CD8-positive, alpha-beta memory T cell (primary cell): ENCODE measurements around the gene COQ8A. TPM values are rescaled to one million over a fixed set of nuclear protein-coding genes. Genes with fewer than 3 reads are reported as not detected.

Source experiments
- CTCF ChIA-PET: fragments of 350-600 bp; sonication (Branson Sonifier 250); formaldehyde crosslinking; loops from one replicate; lab custom pipeline; 2021; ENCODE audit warnings: antibody characterized with exemption; lab: Charles Lee
- POLR2A ChIA-PET: fragments of 350-600 bp; sonication (Branson Sonifier 250); formaldehyde crosslinking; loops from one replicate; lab custom pipeline; 2021; ENCODE audit warnings: antibody characterized with exemption; lab: Charles Lee
- DNase-seq, 5 donors: peaks; one replicate each; pipeline versions ENCODE4 v3.0.0 to v3.0.0-alpha.2; 2020 to 2022; ENCODE audit warnings: mixed read lengths in 1 of 5
- H3K27ac ChIP-seq: one replicate; pipeline ENCODE4 v1.7.0; 2013; ENCODE audit warnings: low read depth, mild to moderate bottlenecking, low read length, moderate library complexity
- H3K27me3 ChIP-seq: 2 replicates; pipeline ENCODE4 v1.7.0; 2013; ENCODE audit warnings: low read length, mild to moderate bottlenecking; ENCODE audit not compliant: insufficient read depth, poor library complexity, severe bottlenecking
- H3K36me3 ChIP-seq: 2 replicates; pipeline ENCODE4 v1.7.0; 2013; ENCODE audit warnings: mild to moderate bottlenecking, low read length, moderate library complexity; ENCODE audit not compliant: insufficient read depth
- H3K4me1 ChIP-seq: 2 replicates; pipeline ENCODE4 v1.7.0; 2013; ENCODE audit warnings: mild to moderate bottlenecking, low read length, moderate library complexity; ENCODE audit not compliant: insufficient read depth
- H3K4me3 ChIP-seq: 2 replicates; pipeline ENCODE4 v1.7.0; 2013; ENCODE audit warnings: mild to moderate bottlenecking, low read length
- H3K9me3 ChIP-seq: 2 replicates; pipeline ENCODE4 v1.7.0; 2013; ENCODE audit warnings: mild to moderate bottlenecking, low read length
- H3K27ac Mint-ChIP-seq, 8 donors: one replicate each; pipeline ENCODE4 v1.8.0; 2020 to 2021; ENCODE audit warnings: mixed read lengths in 8 of 8, mild to moderate bottlenecking in 6 of 8, inconsistent platforms in 3 of 8, moderate library complexity in 3 of 8
- H3K27me3 Mint-ChIP-seq, 2 donors: one replicate each; pipeline ENCODE4 v1.8.0; 2020 to 2021; ENCODE audit warnings: mixed read lengths in 2 of 2, mild to moderate bottlenecking in 1 of 2, moderate library complexity in 1 of 2
- H3K36me3 Mint-ChIP-seq, 3 donors: one replicate each; pipeline ENCODE4 v1.8.0; 2020 to 2021; ENCODE audit warnings: mixed read lengths in 3 of 3, inconsistent platforms in 1 of 3, mild to moderate bottlenecking in 1 of 3
- H3K4me1 Mint-ChIP-seq, 3 donors: one replicate each; pipeline ENCODE4 v1.8.0; 2020 to 2021; ENCODE audit warnings: mixed read lengths in 3 of 3, inconsistent platforms in 1 of 3, mild to moderate bottlenecking in 1 of 3
- H3K4me3 Mint-ChIP-seq, 7 donors: one replicate each; pipeline ENCODE4 v1.8.0; 2020 to 2021; ENCODE audit warnings: mixed read lengths in 7 of 7, mild to moderate bottlenecking in 6 of 7, moderate library complexity in 4 of 7, inconsistent platforms in 2 of 7
- H3K9me3 Mint-ChIP-seq, 5 donors: one replicate each; pipeline ENCODE4 v1.8.0; 2020 to 2022; ENCODE audit warnings: mixed read lengths in 5 of 5, mild to moderate bottlenecking in 3 of 5, moderate library complexity in 2 of 5, inconsistent platforms in 1 of 5
- polyA plus RNA-seq: library from polyadenylated mRNA; unstranded; fragments of 300-500 nt; fragmentation: Illumina TruSeq; gene quantifications from one replicate; pipeline ENCODE4 v1.2.3, GENCODE V29; 2021
- total RNA-seq, 2 experiments: library from RNA; stranded (reverse); gene quantifications; one replicate each; pipeline ENCODE4 v1.2.3, GENCODE V29; 2021

The COQ8A gene
- total and polyA plus RNA-seq, 3 experiments from 2014 or later: 30.7 to 43.6 (median 35.2) TPM

GRCh38 chr1:226895644-226896043 is 44.5 kb upstream of the COQ8A start:
- no peak overlapping the region for H3K4me3 ChIP-seq
- no peaks in the 10 kb centered on the region for H3K36me3 ChIP-seq
- Mint-ChIP-seq H3K9me3 (no peaks in the 10 kb centered on the region), H3K4me1 (no peaks in the 10 kb centered on the region), H3K4me3 (no peak overlapping the region), H3K27ac (no peak overlapping the region), H3K36me3 (peaks cover 0 to 54% (median 9%) of the 10 kb centered on the region in 3 donors), H3K27me3 (no peaks in the 10 kb centered on the region)
- H3K4me1 ChIP-seq: no peaks in the 10 kb centered on the region
- DNase-seq: no peak
- no peaks in the 10 kb centered on the region for H3K9me3 ChIP-seq
- no peaks in the 10 kb centered on the region for H3K27me3 ChIP-seq
- H3K27ac ChIP-seq: no peak overlapping the region
- CTCF ChIA-PET: no interaction called here
- POLR2A ChIA-PET: no interaction called here

- DNase-seq: no peak
- no peaks in the 10 kb centered on the region for H3K4me1 ChIP-seq
- H3K27me3 ChIP-seq: no peaks in the 10 kb centered on the region
- H3K27ac ChIP-seq: no peak overlapping the region
- no peak overlapping the region for H3K4me3 ChIP-seq
- ChIA-PET POLR2A (no interaction called here), CTCF (no interaction called here)
- H3K36me3 Mint-ChIP-seq: peaks cover 0 to 40% (median 10%) of the 10 kb centered on the region in 3 donors
- no peaks in the 10 kb centered on the region for H3K27me3 Mint-ChIP-seq
- no peaks in the 10 kb centered on the region for H3K4me1 Mint-ChIP-seq
- no peak overlapping the region for H3K27ac Mint-ChIP-seq
- H3K9me3 ChIP-seq: no peaks in the 10 kb centered on the region
- H3K9me3 Mint-ChIP-seq: no peaks in the 10 kb centered on the region
- no peak overlapping the region for H3K4me3 Mint-ChIP-seq
- H3K36me3 ChIP-seq: no peaks in the 10 kb centered on the region
These were observed 41.8 kb upstream of the COQ8A start for GRCh38 chr1:226898246-226898645.

- Histone ChIP-seq H3K4me1 (no peaks in the 10 kb centered on the region), H3K36me3 (no peaks in the 10 kb centered on the region), H3K27ac (no peak overlapping the region), H3K27me3 (no peaks in the 10 kb centered on the region), H3K4me3 (no peak overlapping the region), H3K9me3 (no peaks in the 10 kb centered on the region)
- Mint-ChIP-seq H3K9me3 (no peaks in the 10 kb centered on the region), H3K4me3 (no peak overlapping the region), H3K4me1 (no peaks in the 10 kb centered on the region), H3K27me3 (no peaks in the 10 kb centered on the region), H3K36me3 (peaks cover 0 to 26% (median 15%) of the 10 kb centered on the region in 3 donors), H3K27ac (no peak overlapping the region)
- ChIA-PET POLR2A (no interaction called here), CTCF (no interaction called here)
- DNase-seq: no peak
These were observed 38.7 kb upstream of the COQ8A start for GRCh38 chr1:226901421-226901820.

GRCh38 chr1:226902601-226903000 is 37.5 kb upstream of the COQ8A start:
- no peak for DNase-seq
- H3K4me3 Mint-ChIP-seq: no peak overlapping the region
- H3K9me3 Mint-ChIP-seq: no peaks in the 10 kb centered on the region
- H3K27ac Mint-ChIP-seq: no peak overlapping the region
- POLR2A ChIA-PET: no interaction called here
- Histone ChIP-seq H3K36me3 (no peaks in the 10 kb centered on the region), H3K4me3 (no peak overlapping the region), H3K27ac (no peak overlapping the region), H3K4me1 (no peaks in the 10 kb centered on the region), H3K27me3 (no peaks in the 10 kb centered on the region), H3K9me3 (no peaks in the 10 kb centered on the region)
- H3K36me3 Mint-ChIP-seq: peaks cover 0 to 26% (median 13%) of the 10 kb centered on the region in 3 donors
- no peaks in the 10 kb centered on the region for H3K27me3 Mint-ChIP-seq
- CTCF ChIA-PET: no interaction called here
- no peaks in the 10 kb centered on the region for H3K4me1 Mint-ChIP-seq

GRCh38 chr1:226903819-226904716 is 36.0 kb upstream of the COQ8A start:
- H3K36me3 ChIP-seq: no peaks in the 10 kb centered on the region
- CTCF ChIA-PET: interaction anchor here (1.4 kb wide), 1 partner anchor 295 kb away, joined by 3 read pairs; no protein-coding TSS in a partner anchor
- no peak overlapping the region for H3K27ac ChIP-seq
- POLR2A ChIA-PET: no interaction called here
- DNase-seq: no peak
- no peak overlapping the region for H3K4me3 ChIP-seq
- Mint-ChIP-seq H3K36me3 (peaks cover 0 to 21% (median 13%) of the 10 kb centered on the region in 3 donors), H3K27me3 (no peaks in the 10 kb centered on the region), H3K9me3 (no peaks in the 10 kb centered on the region), H3K4me1 (no peaks in the 10 kb centered on the region), H3K4me3 (no peak overlapping the region), H3K27ac (no peak overlapping the region)
- H3K27me3 ChIP-seq: no peaks in the 10 kb centered on the region
- H3K9me3 ChIP-seq: no peaks in the 10 kb centered on the region
- H3K4me1 ChIP-seq: no peaks in the 10 kb centered on the region

- DNase-seq: no peak
- Mint-ChIP-seq H3K4me3 (no peak overlapping the region), H3K9me3 (no peaks in the 10 kb centered on the region), H3K4me1 (no peaks in the 10 kb centered on the region), H3K36me3 (peaks cover 0 to 15% (median 9%) of the 10 kb centered on the region in 3 donors), H3K27ac (peak overlapping the region in 1 of 8 donors; percentile 72), H3K27me3 (no peaks in the 10 kb centered on the region)
- no peak overlapping the region for H3K4me3 ChIP-seq
- H3K27me3 ChIP-seq: no peaks in the 10 kb centered on the region
- no peaks in the 10 kb centered on the region for H3K4me1 ChIP-seq
- ChIA-PET CTCF (interaction anchor here (1.4 kb wide), 1 partner anchor 296 kb away, joined by 3 read pairs; no protein-coding TSS in a partner anchor), POLR2A (no interaction called here)
- no peaks in the 10 kb centered on the region for H3K36me3 ChIP-seq
- H3K27ac ChIP-seq: no peak overlapping the region
- H3K9me3 ChIP-seq: no peaks in the 10 kb centered on the region
These were observed 35.3 kb upstream of the COQ8A start for GRCh38 chr1:226904772-226905171.

GRCh38 chr1:226908419-226908818 is 31.7 kb upstream of the COQ8A start:
- no peaks in the 10 kb centered on the region for H3K4me1 Mint-ChIP-seq
- POLR2A ChIA-PET: no interaction called here

GRCh38 chr1:226908913-226909312 is 31.2 kb upstream of the COQ8A start:
- no peak overlapping the region for H3K27ac ChIP-seq
- no peak overlapping the region for H3K4me3 Mint-ChIP-seq
- no peaks in the 10 kb centered on the region for H3K9me3 ChIP-seq
- CTCF ChIA-PET: no interaction called here
- H3K4me3 ChIP-seq: no peak overlapping the region
- H3K27me3 ChIP-seq: no peaks in the 10 kb centered on the region
- H3K36me3 Mint-ChIP-seq: peaks cover 0 to 5% (median 4%) of the 10 kb centered on the region in 3 donors
- no peaks in the 10 kb centered on the region for H3K9me3 Mint-ChIP-seq
- no peak for DNase-seq
- H3K27me3 Mint-ChIP-seq: no peaks in the 10 kb centered on the region
- H3K36me3 ChIP-seq: no peaks in the 10 kb centered on the region
- POLR2A ChIA-PET: no interaction called here
- no peaks in the 10 kb centered on the region for H3K4me1 ChIP-seq
- H3K4me1 Mint-ChIP-seq: no peaks in the 10 kb centered on the region
- peak overlapping the region in 2 of 8 donors; percentile 24 to 36 for H3K27ac Mint-ChIP-seq

More at GRCh38 chr1:226908419-226908818, 31.7 kb upstream of the COQ8A start:
- Mint-ChIP-seq H3K36me3 (peaks cover 0 to 7% (median 5%) of the 10 kb centered on the region in 3 donors), H3K4me3 (no peak overlapping the region), H3K9me3 (no peaks in the 10 kb centered on the region), H3K27me3 (no peaks in the 10 kb centered on the region), H3K27ac (peak overlapping the region in 2 of 8 donors; percentile 27 to 47)
- Histone ChIP-seq H3K4me1 (no peaks in the 10 kb centered on the region), H3K36me3 (no peaks in the 10 kb centered on the region), H3K27ac (no peak overlapping the region), H3K9me3 (no peaks in the 10 kb centered on the region), H3K27me3 (no peaks in the 10 kb centered on the region), H3K4me3 (no peak overlapping the region)
- DNase-seq: no peak
- CTCF ChIA-PET: no interaction called here
